Activated naive CD8-positive, alpha-beta T cell treated with anti-CD3 and anti-CD28 coated beads, Interleukin-2, amount 10 ng/mL, durations not matched to agents 7 days and 5 days (primary cell): ENCODE data around the gene ANKS3. TPM values are rescaled to one million over a fixed set of nuclear protein-coding genes. Genes with fewer than 3 reads are reported as not detected.

Experiments
- ATAC-seq: fragments of 150-1000 bp; cut with Tn5 transposase; one replicate; pipeline ENCODE4 v1.10.0; 2021; ENCODE audit warnings: low read depth, moderate library complexity
- POLR2A ChIA-PET: fragments of 350-600 bp; sonication (Branson Sonifier 250); formaldehyde crosslinking; loops from one replicate; lab custom pipeline; 2021; ENCODE audit warnings: antibody characterized with exemption; lab: Charles Lee
- DNase-seq: peaks from one replicate; pipeline ENCODE4 v3.0.0; 2021
- H3K27ac Mint-ChIP-seq: one replicate; pipeline ENCODE4 v1.8.0; 2022; ENCODE audit warnings: mild to moderate bottlenecking, mixed read lengths
- H3K27me3 Mint-ChIP-seq: one replicate; pipeline ENCODE4 v1.8.0; 2022; ENCODE audit warnings: mild to moderate bottlenecking, moderate library complexity, mixed read lengths
- H3K36me3 Mint-ChIP-seq: one replicate; pipeline ENCODE4 v1.8.0; 2021; ENCODE audit warnings: mild to moderate bottlenecking, mixed read lengths
- H3K4me1 Mint-ChIP-seq: one replicate; pipeline ENCODE4 v1.8.0; 2021; ENCODE audit warnings: mixed read lengths
- H3K4me3 Mint-ChIP-seq: one replicate; pipeline ENCODE4 v1.8.0; 2022; ENCODE audit warnings: mild to moderate bottlenecking, moderate library complexity, mixed read lengths
- H3K9me3 Mint-ChIP-seq: one replicate; pipeline ENCODE4 v1.8.0; 2021; ENCODE audit warnings: mixed read lengths
- total RNA-seq, 2 experiments: library from RNA; stranded (reverse); gene quantifications; one replicate each; pipeline ENCODE4 v1.2.3, GENCODE V29; 2021

Gene ANKS3
- total RNA-seq, 2 experiments from 2014 or later, result 20.4 to 20.5 TPM

GRCh38 chr16:4680673-4681470 is 53.2 kb downstream of the ANKS3 start:
- DNase-seq, result no peak
- Mint-ChIP-seq H3K27ac (peak overlapping the region; percentile 86), H3K4me1 (peaks cover 30% of the 10 kb centered on the region), H3K4me3 (no peak overlapping the region), H3K27me3 (no peaks in the 10 kb centered on the region), H3K9me3 (no peaks in the 10 kb centered on the region), H3K36me3 (peaks cover 8% of the 10 kb centered on the region)
- no peak for ATAC-seq
- POLR2A ChIA-PET, result interaction anchor here (0.7 to 2.7 kb wide), 4 partner anchors 11 to 55 kb away, joined by 3 to 8 read pairs (median 6); no protein-coding TSS in a partner anchor

GRCh38 chr16:4679850-4680636 is 54.0 kb downstream of the ANKS3 start:
- no peak for ATAC-seq
- Mint-ChIP-seq H3K4me1 (peaks cover 34% of the 10 kb centered on the region), H3K9me3 (no peaks in the 10 kb centered on the region), H3K36me3 (peaks cover 8% of the 10 kb centered on the region), H3K27ac (no peak overlapping the region), H3K4me3 (no peak overlapping the region), H3K27me3 (no peaks in the 10 kb centered on the region)
- no peak for DNase-seq
- POLR2A ChIA-PET, result interaction anchor here (1.3 to 1.9 kb wide), 2 partner anchors 16 to 19 kb away, joined by 4 to 7 read pairs; no protein-coding TSS in a partner anchor

- peak overlapping the region; percentile 80 for H3K27ac Mint-ChIP-seq
- ATAC-seq (no peak), DNase-seq (no peak)
- H3K4me3 Mint-ChIP-seq, result no peak overlapping the region
- no peaks in the 10 kb centered on the region for H3K27me3 Mint-ChIP-seq
- POLR2A ChIA-PET, result no interaction called here
- no peaks in the 10 kb centered on the region for H3K9me3 Mint-ChIP-seq
- peaks cover 8% of the 10 kb centered on the region for H3K36me3 Mint-ChIP-seq
- peaks cover 34% of the 10 kb centered on the region for H3K4me1 Mint-ChIP-seq
Observed at GRCh38 chr16:4679156-4679849, 54.8 kb downstream of the ANKS3 start.

- H3K4me3 Mint-ChIP-seq, result no peak overlapping the region
- H3K36me3 Mint-ChIP-seq, result peaks cover 9% of the 10 kb centered on the region
- no peaks in the 10 kb centered on the region for H3K27me3 Mint-ChIP-seq
- POLR2A ChIA-PET, result no interaction called here
- no peak for DNase-seq
- ATAC-seq, result no peak
- peaks cover 35% of the 10 kb centered on the region for H3K4me1 Mint-ChIP-seq
- peak overlapping the region; percentile 80 for H3K27ac Mint-ChIP-seq
- H3K9me3 Mint-ChIP-seq, result no peaks in the 10 kb centered on the region
Observed at GRCh38 chr16:4678596-4678995, 55.5 kb downstream of the ANKS3 start.

- Mint-ChIP-seq H3K4me3 (no peak overlapping the region), H3K9me3 (no peaks in the 10 kb centered on the region), H3K27ac (peak overlapping the region; percentile 80), H3K27me3 (no peaks in the 10 kb centered on the region), H3K36me3 (peaks cover 10% of the 10 kb centered on the region), H3K4me1 (peaks cover 35% of the 10 kb centered on the region)
- ATAC-seq, result no peak
- no peak for DNase-seq
- POLR2A ChIA-PET, result interaction anchor here (1.0 kb wide), 1 partner anchor 53 kb away, joined by 4 read pairs; no protein-coding TSS in a partner anchor
Observed at GRCh38 chr16:4677994-4678393, 56.1 kb downstream of the ANKS3 start.

GRCh38 chr16:4677390-4677789 is 56.7 kb downstream of the ANKS3 start:
- Mint-ChIP-seq H3K9me3 (no peaks in the 10 kb centered on the region), H3K27ac (peak overlapping the region; percentile 98), H3K27me3 (no peaks in the 10 kb centered on the region), H3K4me1 (peaks cover 34% of the 10 kb centered on the region), H3K4me3 (peak overlapping the region; percentile 81), H3K36me3 (peaks cover 10% of the 10 kb centered on the region)
- POLR2A ChIA-PET, result interaction anchor here (1.0 to 2.6 kb wide), 5 partner anchors 13 to 61 kb away, joined by 4 to 10 read pairs (median 5); partner anchors contain the start of genes ANKS3 and DNAAF8
- DNase-seq (no peak), ATAC-seq (no peak)

- H3K4me3 Mint-ChIP-seq, result peak overlapping the region; percentile 81
- H3K9me3 Mint-ChIP-seq, result no peaks in the 10 kb centered on the region
- DNase-seq, result peak; percentile 55
- peak; percentile 30 for ATAC-seq
- POLR2A ChIA-PET, result interaction anchor here (0.7 to 2.6 kb wide), 6 partner anchors 12 to 61 kb away, joined by 4 to 10 read pairs (median 4); partner anchors contain the start of genes ANKS3, DNAAF8 and NUDT16L1
- peaks cover 34% of the 10 kb centered on the region for H3K4me1 Mint-ChIP-seq
- no peaks in the 10 kb centered on the region for H3K27me3 Mint-ChIP-seq
- H3K27ac Mint-ChIP-seq, result peak overlapping the region; percentile 98
- H3K36me3 Mint-ChIP-seq, result peaks cover 12% of the 10 kb centered on the region
Observed at GRCh38 chr16:4676831-4677230, 57.2 kb downstream of the ANKS3 start.

GRCh38 chr16:4675864-4676786 is 57.9 kb downstream of the ANKS3 start:
- POLR2A ChIA-PET, result interaction anchor here (0.7 to 2.6 kb wide), 8 partner anchors 11 to 60 kb away, joined by 3 to 10 read pairs (median 4); partner anchors contain the start of genes ANKS3, DNAAF8, MGRN1 and NUDT16L1
- DNase-seq (peak; percentile 84), ATAC-seq (peak; percentile 83)
- Mint-ChIP-seq H3K36me3 (peaks cover 12% of the 10 kb centered on the region), H3K4me3 (peak overlapping the region; percentile 81), H3K27me3 (no peaks in the 10 kb centered on the region), H3K4me1 (peaks cover 31% of the 10 kb centered on the region), H3K27ac (peak overlapping the region; percentile 98), H3K9me3 (no peaks in the 10 kb centered on the region)

- DNase-seq, result no peak
- Mint-ChIP-seq H3K27ac (peak overlapping the region; percentile 98), H3K9me3 (no peaks in the 10 kb centered on the region), H3K36me3 (peaks cover 12% of the 10 kb centered on the region), H3K4me1 (peaks cover 33% of the 10 kb centered on the region), H3K4me3 (peak overlapping the region; percentile 81), H3K27me3 (no peaks in the 10 kb centered on the region)
- POLR2A ChIA-PET, result interaction anchor here (1.1 to 2.6 kb wide), 2 partner anchors 10 to 51 kb away, joined by 5 to 10 read pairs; partner anchors contain the start of gene MGRN1
- no peak for ATAC-seq
Observed at GRCh38 chr16:4674926-4675530, 59.0 kb downstream of the ANKS3 start.

- ATAC-seq (no peak), DNase-seq (no peak)
- Mint-ChIP-seq H3K4me1 (peaks cover 27% of the 10 kb centered on the region), H3K9me3 (no peaks in the 10 kb centered on the region), H3K27ac (peak overlapping the region; percentile 6), H3K4me3 (no peak overlapping the region), H3K27me3 (no peaks in the 10 kb centered on the region), H3K36me3 (peaks cover 16% of the 10 kb centered on the region)
- POLR2A ChIA-PET, result no interaction called here
Observed at GRCh38 chr16:4673387-4674046, 60.6 kb downstream of the ANKS3 start.

GRCh38 chr16:4668313-4668960 is 65.6 kb downstream of the ANKS3 start:
- POLR2A ChIA-PET, result interaction anchor here (1.2 kb wide), 1 partner anchor 16 kb away, joined by 4 read pairs; no protein-coding TSS in a partner anchor
- no peak for DNase-seq
- Mint-ChIP-seq H3K27ac (no peak overlapping the region), H3K4me1 (peaks cover 26% of the 10 kb centered on the region), H3K4me3 (no peak overlapping the region), H3K9me3 (no peaks in the 10 kb centered on the region), H3K27me3 (no peaks in the 10 kb centered on the region), H3K36me3 (peaks cover 16% of the 10 kb centered on the region)
- no peak for ATAC-seq
